Endothelial cell of umbilical vein (primary cell): ENCODE results near the gene GGA1.

Experiments
- MYC ChIP-seq: IDR thresholded peaks from one replicate; pipeline ENCODE4 v1.6.1; 2011; ENCODE audit warnings: mild to moderate bottlenecking, low read depth, low read length
- TF ChIP-seq, protein P1 (sequence below), 2 donors: IDR thresholded peaks; 1 replicate in 1 of 2; 2 replicates in 1 of 2; pipeline ENCODE4 v1.5.1; 2011; ENCODE audit warnings: low read length in 2 of 2, mild to moderate bottlenecking in 2 of 2, moderate library complexity in 2 of 2, control low read depth in 1 of 2, inconsistent platforms in 1 of 2, low read depth in 1 of 2; ENCODE audit not compliant: insufficient read depth in 1 of 2; ENCODE audit errors: extremely low read depth in 1 of 2

- TF ChIP-seq, protein P1, sequence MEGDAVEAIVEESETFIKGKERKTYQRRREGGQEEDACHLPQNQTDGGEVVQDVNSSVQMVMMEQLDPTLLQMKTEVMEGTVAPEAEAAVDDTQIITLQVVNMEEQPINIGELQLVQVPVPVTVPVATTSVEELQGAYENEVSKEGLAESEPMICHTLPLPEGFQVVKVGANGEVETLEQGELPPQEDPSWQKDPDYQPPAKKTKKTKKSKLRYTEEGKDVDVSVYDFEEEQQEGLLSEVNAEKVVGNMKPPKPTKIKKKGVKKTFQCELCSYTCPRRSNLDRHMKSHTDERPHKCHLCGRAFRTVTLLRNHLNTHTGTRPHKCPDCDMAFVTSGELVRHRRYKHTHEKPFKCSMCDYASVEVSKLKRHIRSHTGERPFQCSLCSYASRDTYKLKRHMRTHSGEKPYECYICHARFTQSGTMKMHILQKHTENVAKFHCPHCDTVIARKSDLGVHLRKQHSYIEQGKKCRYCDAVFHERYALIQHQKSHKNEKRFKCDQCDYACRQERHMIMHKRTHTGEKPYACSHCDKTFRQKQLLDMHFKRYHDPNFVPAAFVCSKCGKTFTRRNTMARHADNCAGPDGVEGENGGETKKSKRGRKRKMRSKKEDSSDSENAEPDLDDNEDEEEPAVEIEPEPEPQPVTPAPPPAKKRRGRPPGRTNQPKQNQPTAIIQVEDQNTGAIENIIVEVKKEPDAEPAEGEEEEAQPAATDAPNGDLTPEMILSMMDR (IDR thresholded peaks at IDR 0.05; ENCODE audit: extremely low read depth in 1 of 2, insufficient read depth in 1 of 2, low read depth in 1 of 2, low read length in 2 of 2) = no peak
- TF ChIP-seq MYC = no peak
Observed at GRCh38 chr22:37664249-37665101, 55.8 kb downstream of the GGA1 start.
